ENCODE results near the gene ALDH3A1. TPM values are rescaled to one million over a fixed set of nuclear protein-coding genes. Genes with fewer than 3 reads are reported as not detected.
A peak's percentile ranks its signal among the peaks of the same experiment; 100 is the strongest.
"Not testable (repeated sequence)": the region's sequence is repeated elsewhere in the genome, so short reads cannot be mapped to it uniquely, and the experiment has no call there.

ALDH3A1 gene
- total RNA-seq: 0.41 TPM

GRCh38 chr17:19747829-19748806 lies at the start of gene ALDH3A1:
TSS of gene ALDH3A1 (minus strand) at chr17:19748298. CDS start at chr17:19745129, 3,169 bp downstream.
- DNase-seq (ENCODE audit: low spot score in 2 of 2) (no peak), FAIRE-seq (no peak)

DNA sequence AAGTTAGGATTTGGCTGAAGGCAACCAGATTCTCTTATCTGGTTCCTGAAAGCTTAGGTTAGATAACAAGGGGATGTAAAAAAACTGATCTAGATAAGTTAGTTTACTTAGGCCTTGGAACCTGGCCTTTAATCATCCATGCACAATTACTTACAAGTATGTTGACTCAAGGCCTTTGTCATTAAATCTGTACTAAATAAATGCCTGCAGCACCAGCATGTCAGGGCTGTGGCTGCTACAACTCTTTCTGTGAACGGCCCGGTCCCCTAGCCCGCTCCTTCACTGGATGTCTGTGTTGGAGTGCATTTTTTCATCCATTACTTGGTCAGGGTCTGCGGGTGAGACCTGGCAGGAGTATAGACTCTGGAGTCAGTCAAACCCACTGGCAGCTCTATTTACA lies 48.4 kb upstream of the ALDH3A1 start:
- FAIRE-seq: no peak
- DNase-seq (ENCODE audit: low spot score in 2 of 2): no peak

DNA sequence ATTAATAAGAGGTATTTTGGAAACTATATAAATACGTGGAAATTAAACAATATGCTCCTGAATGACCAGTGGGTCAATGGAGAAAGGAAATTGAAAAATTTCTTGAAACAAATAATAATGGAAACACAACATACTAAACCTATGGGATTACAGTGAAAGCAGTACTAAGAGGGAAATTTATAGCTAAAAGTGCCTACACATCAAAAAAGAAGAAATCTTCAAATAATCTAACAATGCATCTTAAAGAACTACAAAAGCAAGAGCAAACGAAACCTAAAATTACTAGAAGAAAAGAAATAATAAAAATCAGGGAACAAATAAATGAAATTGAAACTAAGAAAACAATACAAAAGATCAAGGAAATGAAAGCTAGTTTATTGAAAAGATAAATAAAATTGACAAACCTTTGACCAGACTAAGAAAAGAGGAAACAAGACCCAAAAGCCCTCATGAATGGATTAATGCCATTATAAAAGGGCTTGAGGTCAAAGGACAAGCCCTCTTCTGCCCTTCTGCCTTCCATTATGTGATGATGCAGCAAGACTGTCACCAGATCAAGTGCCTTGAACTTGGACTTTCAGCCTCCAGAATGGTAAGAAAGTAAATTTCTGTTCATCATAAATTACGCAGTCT lies 43.9 kb upstream of the ALDH3A1 start:
- FAIRE-seq: peak; percentile 37
- no peak for DNase-seq (ENCODE audit: low spot score in 2 of 2)

DNA sequence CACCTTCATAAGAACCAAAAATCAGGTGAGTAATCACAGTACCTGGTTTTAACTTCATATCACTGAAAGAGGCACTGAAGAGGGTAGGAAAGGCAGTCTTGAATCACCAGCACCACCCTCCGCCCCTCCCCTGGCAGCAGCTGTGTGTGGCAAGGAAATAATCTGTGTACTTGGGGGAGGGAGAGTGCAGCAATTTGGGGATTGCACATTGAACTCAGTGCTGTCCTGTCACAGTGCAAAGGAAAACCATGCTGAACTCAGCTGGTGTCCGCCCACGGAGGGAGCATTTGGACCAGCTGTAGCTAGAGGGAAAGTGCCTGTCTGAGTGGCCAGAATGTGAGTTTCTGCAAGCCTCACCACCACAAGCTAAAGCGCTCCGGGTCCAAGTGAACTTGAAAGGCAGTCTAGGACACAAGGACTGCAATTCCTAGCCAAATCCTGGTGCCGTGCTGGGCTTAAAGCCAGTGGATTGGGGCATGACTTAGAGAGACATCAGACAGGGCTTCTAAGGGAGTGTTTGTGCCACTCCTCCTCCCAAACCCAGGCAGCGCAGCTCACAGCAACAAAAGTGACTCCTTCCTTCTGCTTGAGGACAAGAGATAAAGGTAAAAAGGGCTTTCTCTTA lies 39.7 kb upstream of the ALDH3A1 start:
- DNase-seq (ENCODE audit: low spot score in 2 of 2): no peak
- FAIRE-seq: no peak

DNA sequence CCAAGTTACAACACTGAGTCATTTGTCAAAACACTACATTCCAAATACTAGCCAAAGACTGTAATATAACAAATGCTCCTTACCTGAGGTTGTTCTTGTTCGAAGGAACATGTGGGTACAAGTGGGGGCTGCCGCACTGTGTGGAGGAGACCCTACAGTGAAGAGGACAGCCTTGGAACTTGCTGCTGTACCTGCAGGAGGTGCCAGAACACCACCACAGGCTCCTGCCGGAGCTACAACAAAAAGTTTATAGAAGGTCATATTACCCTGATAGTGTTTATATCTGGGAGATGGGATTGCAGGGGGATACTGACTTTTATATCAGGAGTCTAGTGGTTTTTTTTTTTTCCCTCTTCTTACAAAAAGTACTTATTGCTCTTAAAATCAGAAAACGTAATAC lies 37.8 kb upstream of the ALDH3A1 start:
- DNase-seq (ENCODE audit: low spot score in 2 of 2): no peak
- FAIRE-seq: no peak

DNA sequence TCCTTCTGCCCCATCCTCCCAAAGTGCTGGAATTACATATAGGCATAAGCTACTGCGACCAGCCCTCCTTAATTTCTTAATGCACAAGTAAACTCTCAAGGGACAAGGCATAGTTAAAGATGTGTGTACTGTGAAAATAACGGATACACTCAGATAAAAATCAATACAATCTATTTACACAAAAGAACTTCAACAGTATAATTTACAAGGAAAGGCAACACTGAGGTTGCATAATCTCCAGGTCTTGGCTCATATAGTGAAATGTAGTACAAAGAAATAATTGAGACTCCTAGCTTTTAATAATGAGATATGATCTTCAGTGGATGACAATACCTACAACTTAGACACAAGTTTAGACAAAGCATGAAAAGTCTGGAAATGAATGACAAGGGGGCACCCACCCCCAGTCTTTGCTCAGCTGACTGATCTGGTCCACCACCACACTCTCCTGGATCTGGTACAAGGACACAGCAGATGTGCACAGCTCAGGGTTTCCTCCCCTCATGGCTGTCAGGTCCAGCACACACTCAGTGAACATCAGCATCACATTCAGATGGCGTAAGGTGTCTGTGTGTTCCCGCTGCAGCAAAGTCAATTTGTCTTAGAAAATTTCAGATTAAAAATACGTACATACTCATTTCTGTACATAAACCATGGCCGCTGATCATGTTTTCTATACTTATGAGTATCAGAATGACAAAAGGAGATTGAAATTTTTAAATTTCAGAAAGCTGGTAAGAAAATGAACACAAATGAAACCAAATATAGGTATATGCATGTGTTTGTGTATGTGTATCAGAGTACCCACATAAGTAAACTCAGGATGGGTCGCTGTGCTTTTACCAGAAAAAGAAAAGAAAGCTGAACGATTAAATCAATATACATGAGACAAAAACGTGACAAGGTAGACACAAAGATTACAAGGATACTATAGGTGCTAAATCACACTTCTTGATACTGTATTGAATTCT lies 33.7 kb upstream of the ALDH3A1 start:
- no peak for FAIRE-seq
- DNase-seq (ENCODE audit: low spot score in 2 of 2): no peak

GRCh38 chr17:19780846-19781245 lies 32.7 kb upstream of the ALDH3A1 start:
- DNase-seq (ENCODE audit: low spot score in 2 of 2) (no peak), FAIRE-seq (no peak)

GRCh38 chr17:19773534-19773933 lies 25.4 kb upstream of the ALDH3A1 start:
- DNase-seq (ENCODE audit: low spot score in 2 of 2) (no peak), FAIRE-seq (no peak)

- DNase-seq (ENCODE audit: low spot score in 2 of 2) (no peak), FAIRE-seq (no peak)
Observed at GRCh38 chr17:19771971-19772630, 24.0 kb upstream of the ALDH3A1 start.

DNA sequence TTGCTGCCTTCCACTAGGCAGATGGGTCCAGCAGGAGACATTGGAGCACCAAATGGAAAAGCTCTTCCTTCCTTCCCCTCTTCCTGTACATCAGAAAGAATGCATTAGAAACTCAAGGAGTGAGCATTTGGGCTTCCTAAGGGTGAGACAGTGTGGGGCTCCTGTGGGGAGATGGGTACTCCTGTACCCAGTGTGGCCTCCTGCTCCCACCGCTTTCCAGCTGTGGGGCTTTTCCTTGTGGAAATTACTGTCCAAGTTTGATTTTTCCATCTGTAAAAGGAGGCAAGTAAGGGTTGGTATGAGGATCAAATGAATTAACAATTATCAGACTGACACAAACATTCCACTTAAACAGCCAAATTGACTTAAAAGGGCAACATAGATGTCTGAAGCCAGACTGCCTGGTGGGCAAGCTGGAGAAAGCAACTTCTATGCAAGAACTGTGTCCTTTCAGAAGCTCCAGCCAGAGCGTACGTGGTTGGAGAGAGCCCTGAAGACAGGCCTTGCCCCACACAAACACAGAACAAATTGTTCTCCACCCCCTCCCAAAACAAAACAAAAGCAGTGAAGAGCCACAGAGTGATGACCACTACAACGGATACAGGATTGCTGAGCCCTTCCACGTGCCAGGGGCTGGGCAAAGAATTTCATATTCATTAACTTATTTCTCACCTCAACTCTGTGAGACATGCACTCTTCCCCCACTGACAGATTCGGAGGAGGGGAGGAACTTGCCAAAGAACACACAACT lies 23.1 kb upstream of the ALDH3A1 start:
- DNase-seq (ENCODE audit: low spot score in 2 of 2): no peak
- FAIRE-seq: no peak

DNA sequence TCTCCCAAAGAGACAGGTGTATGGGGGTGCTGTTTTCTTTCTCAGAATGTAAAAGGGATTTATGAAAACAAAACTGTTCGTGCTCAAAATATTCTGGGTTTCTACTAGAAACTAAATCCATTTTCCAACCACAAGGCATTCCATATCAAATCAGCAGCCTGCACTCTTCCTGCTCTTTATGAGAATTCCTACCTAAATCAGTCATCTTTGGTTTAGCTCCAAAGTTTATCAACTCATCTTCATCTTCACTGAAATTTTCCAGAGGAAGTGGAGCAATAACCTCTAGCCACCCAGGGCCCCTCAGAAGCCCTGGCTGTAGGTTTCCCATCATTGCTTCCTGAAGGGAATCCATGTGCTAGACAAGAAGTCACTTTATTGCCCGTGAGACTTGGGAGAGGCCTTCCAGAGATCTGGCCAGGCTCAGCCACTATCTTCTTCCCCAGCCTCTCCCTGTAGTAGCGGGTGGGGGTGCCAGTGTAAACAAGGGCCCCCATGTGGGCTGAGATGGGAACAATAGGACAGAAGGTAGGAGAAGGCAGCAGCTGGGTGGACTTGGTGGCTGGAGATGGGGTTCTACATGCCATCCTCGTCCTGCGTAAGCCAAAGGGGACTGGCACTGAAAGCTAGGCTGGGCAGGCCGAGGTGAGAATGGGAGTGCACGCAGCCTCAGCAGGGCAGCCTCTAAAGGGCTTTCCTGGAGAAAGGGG lies 22.0 kb upstream of the ALDH3A1 start:
- no peak for FAIRE-seq
- DNase-seq (ENCODE audit: low spot score in 2 of 2): no peak

GRCh38 chr17:19768046-19768782 lies 20.1 kb upstream of the ALDH3A1 start:
- FAIRE-seq: no peak
- no peak for DNase-seq (ENCODE audit: low spot score in 2 of 2)

DNA sequence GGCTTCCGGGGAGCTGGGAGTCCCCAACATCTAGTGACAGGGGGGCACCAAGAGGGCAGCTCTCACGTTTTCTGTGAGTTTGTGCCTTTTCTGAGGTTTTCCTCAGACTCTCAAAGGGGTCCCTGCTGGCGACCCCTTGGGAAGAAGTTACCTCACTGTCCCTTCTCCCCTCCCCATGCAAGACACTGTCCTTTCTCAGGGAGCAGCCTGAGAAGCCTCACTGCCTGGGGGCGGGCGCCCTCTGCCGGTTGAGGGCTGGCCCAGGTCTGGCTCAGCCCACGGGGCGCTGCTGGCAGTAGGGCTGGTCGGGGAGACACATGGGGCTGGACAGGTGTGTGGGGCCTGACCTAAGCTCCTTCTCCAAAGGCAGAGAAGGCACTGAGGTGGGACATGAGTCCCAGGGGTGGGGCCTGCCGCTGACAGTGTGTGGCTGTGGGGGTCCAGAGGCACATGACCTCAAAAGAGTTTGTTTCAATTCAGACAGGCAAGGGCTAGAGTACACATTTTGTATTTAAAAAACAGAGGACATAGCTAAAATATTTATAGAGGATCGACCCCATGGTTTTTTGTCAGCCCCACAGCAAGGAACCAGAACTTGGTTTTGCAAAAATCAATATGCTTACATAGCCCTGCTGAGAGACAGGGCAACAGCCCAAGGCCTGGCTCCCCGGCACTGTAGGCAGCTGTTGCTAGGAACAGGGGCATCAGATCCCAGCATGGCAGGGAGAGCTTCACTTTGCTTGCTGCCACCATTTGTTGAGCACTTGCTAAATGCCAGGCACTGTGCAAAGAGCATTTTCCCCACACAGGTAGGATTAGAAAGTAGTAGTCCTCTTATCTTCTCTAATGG lies 18.5 kb upstream of the ALDH3A1 start:
- peak; percentile 66 to 85 for DNase-seq (ENCODE audit: low spot score in 2 of 2)
- FAIRE-seq: no peak

GRCh38 chr17:19766016-19766415 lies 17.9 kb upstream of the ALDH3A1 start:
- FAIRE-seq (no peak), DNase-seq (ENCODE audit: low spot score in 2 of 2) (no peak)

DNA sequence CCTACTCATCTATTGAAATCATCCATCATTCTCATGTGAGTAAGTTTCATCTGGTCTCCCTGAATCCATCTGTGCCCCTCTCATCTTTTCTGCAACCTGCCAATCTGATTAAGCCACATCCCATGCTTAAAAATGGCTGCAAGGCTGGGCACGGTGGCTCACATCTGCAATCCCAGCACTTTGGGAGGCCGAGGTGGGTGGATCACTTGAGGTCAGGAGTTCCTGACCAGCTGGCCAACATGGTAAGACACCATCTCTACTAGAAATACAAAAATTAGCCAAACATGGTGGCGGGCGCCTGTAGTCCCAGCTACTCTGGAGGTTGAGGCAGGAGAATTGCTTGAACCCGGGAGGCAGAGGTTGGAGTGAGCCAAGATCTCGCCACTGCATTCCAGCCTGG lies 15.9 kb upstream of the ALDH3A1 start:
- FAIRE-seq; DNase-seq (ENCODE audit: low spot score in 2 of 2): not testable (repeated sequence)

DNA sequence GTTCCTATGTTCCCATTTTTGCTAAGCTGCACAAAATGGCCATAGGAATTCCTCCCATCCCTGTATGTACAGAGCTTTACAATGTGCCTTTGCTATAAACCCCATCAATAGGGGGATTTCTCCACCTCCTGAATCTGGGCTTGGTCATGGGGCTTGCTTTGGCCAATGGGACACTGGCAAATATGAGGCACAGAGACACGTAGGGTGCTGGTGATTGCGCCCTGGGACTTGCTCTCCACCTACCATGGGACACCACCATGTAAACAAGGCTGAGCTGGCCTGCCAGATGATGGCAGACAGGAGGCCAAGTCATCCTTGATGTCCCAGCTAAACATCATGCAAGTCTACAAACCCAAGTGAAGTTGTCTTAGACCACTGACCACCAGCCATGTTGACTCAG lies 15.3 kb upstream of the ALDH3A1 start:
- FAIRE-seq (no peak), DNase-seq (ENCODE audit: low spot score in 2 of 2) (no peak)

Data from frontal cortex (tissue), 4 donors.